SK-N-MC (cell line): ENCODE measurements around the gene ILKAP.

Experiments used
- EZH2 ChIP-seq: fragments of 200-600 bp; sonication (generic); IDR thresholded peaks from one replicate; pipeline ENCODE4 v1.6.1; 2017; ENCODE audit warnings: antibody characterized with exemption
- FOXP2 ChIP-seq: optimal IDR thresholded peaks from 2 replicates; pipeline ENCODE3; 2011; ENCODE audit warnings: mild to moderate bottlenecking, moderate library complexity; ENCODE audit not compliant: insufficient read depth; ENCODE audit errors: extremely low read length, control extremely low read depth
- POLR2AphosphoS5 ChIP-seq: IDR thresholded peaks from 2 replicates; pipeline ENCODE4 v1.6.1; 2012; ENCODE audit warnings: mild to moderate bottlenecking, low read depth, low read length, borderline replicate concordance

DNA sequence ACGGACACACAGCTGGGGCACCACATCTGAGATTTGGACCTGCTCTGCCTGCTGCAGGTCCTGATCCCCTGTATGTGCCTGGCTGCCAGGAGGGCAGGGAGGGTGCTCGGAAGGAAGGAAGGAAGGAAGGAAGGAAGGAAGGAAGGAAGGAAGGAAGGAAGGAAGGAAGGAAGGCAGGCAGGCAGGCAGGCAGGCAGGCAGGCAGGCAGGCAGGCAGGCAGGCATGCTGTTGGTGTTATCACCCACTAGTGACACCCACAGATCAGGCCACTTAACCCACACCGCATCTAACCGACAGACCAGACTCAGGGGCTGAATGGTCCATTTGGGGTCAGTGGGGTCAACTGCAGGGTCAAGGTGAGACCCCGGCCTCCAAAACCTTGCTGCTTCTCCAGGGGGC lies 59.2 kb downstream of the ILKAP start:
- no peak for TF ChIP-seq EZH2
- peak; percentile 37; the same call in 1 of the 2 replicates for TF ChIP-seq POLR2AphosphoS5
- TF ChIP-seq FOXP2 = no peak
